OCI-LY1 (cell line): ENCODE measurements around the gene PLEKHG3.

Experiments
- H2AFZ ChIP-seq: fragments of 200-600 bp; sonication (generic), shearing (Covaris generic); 2 replicates; pipeline ENCODE4 v1.6.0; 2014; ENCODE audit warnings: antibody characterized with exemption, mild to moderate bottlenecking, low read length
- H3F3A ChIP-seq: fragments of 200-600 bp; sonication (generic), shearing (Covaris generic); 2 replicates; pipeline ENCODE4 v1.6.0; 2014; ENCODE audit warnings: mild to moderate bottlenecking, antibody characterized with exemption, low read length, moderate library complexity; ENCODE audit not compliant: insufficient read depth
- H3K27ac ChIP-seq: fragments of 200-600 bp; sonication (generic); 2 replicates; pipeline ENCODE4 v1.5.1; 2014; ENCODE audit warnings: low read length, mixed run types, mild to moderate bottlenecking, low read depth; ENCODE audit not compliant: poor library complexity, severe bottlenecking
- H3K27me3 ChIP-seq: fragments of 200-600 bp; sonication (generic); 2 replicates; pipeline ENCODE4 v1.6.0; 2014; ENCODE audit warnings: antibody characterized with exemption, mild to moderate bottlenecking, low read length, moderate library complexity; ENCODE audit not compliant: insufficient read depth
- H3K36me3 ChIP-seq: fragments of 200-600 bp; sonication (generic); 2 replicates; pipeline ENCODE4 v1.6.1; 2014; ENCODE audit warnings: mild to moderate bottlenecking, antibody characterized with exemption, low read length, moderate library complexity, mixed read lengths; ENCODE audit not compliant: insufficient read depth
- H3K4me1 ChIP-seq: fragments of 200-600 bp; sonication (generic); 2 replicates; pipeline ENCODE4 v1.5.1; 2014; ENCODE audit warnings: mild to moderate bottlenecking, low read length, moderate library complexity; ENCODE audit not compliant: insufficient read depth, severe bottlenecking
- H3K4me2 ChIP-seq: fragments of 200-600 bp; sonication (generic), shearing (Covaris generic); 2 replicates; pipeline ENCODE4 v1.6.1; 2014; ENCODE audit warnings: low read length
- H3K4me3 ChIP-seq: fragments of 200-600 bp; sonication (generic); 2 replicates; pipeline ENCODE4 v1.5.1; 2014; ENCODE audit warnings: low read length, low read depth, mild to moderate bottlenecking, mixed read lengths; ENCODE audit not compliant: poor library complexity, severe bottlenecking
- H3K79me2 ChIP-seq: fragments of 200-600 bp; shearing (Covaris generic); 2 replicates; pipeline ENCODE4 v1.6.1; 2016; ENCODE audit warnings: mixed run types, low read length, mixed read lengths; ENCODE audit not compliant: insufficient read depth
- H3K9ac ChIP-seq: fragments of 200-600 bp; sonication (generic), shearing (Covaris generic); 2 replicates; pipeline ENCODE4 v1.6.1; 2014; ENCODE audit warnings: mild to moderate bottlenecking, low read length, mixed read lengths
- H3K9me2 ChIP-seq: fragments of 200-600 bp; sonication (generic), shearing (Covaris generic); 2 replicates; pipeline ENCODE4 v1.6.1; 2014; ENCODE audit warnings: low read depth, mild to moderate bottlenecking, low read length, mixed read lengths
- H3K9me3 ChIP-seq: fragments of 200-600 bp; shearing (Covaris generic); 2 replicates; pipeline ENCODE4 v1.6.1; 2014; ENCODE audit warnings: low read length, mixed read lengths
- H4K20me1 ChIP-seq: fragments of 200-600 bp; sonication (generic), shearing (Covaris generic); 2 replicates; pipeline ENCODE4 v1.6.0; 2016; ENCODE audit warnings: mild to moderate bottlenecking, low read length; ENCODE audit not compliant: insufficient read depth
- EZH2 ChIP-seq: fragments of 200-600 bp; sonication (generic), shearing (Covaris generic); IDR thresholded peaks from 2 replicates; pipeline ENCODE4 v1.8.0; 2017; ENCODE audit warnings: borderline replicate concordance, mixed run types, mild to moderate bottlenecking, antibody characterized with exemption, low read length, moderate library complexity, mixed read lengths
- TF ChIP-seq, protein P1 (sequence below): fragments of 200-600 bp; sonication (generic), shearing (Covaris generic); IDR thresholded peaks from 2 replicates; pipeline ENCODE4 v1.5.1; 2017; ENCODE audit warnings: mild to moderate bottlenecking, antibody characterized with exemption, low read length, moderate library complexity, mixed read lengths

PLEKHG3 gene

DNA sequence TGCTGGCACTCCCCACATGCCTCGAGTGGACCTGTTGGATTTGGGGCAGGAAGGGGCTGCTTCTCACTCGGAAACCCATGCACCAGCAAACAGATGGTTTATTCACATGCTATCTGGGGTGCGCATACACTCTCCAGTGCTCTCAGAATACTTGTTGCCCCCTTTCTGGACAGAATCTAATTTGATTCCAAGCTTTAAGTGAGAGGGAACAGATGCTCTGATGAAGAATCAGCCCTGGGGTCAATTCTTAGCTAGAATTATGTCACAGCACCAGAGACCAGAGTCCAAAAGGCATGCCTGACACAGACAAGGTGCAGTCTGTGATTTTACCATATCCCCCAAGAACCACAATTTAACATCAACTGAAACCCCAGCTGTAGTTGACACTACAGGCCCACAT lies 91.7 kb downstream of the PLEKHG3 start:
- Histone ChIP-seq H3K4me1 (no peaks in the 10 kb centered on the region), H3K36me3 (no peaks in the 10 kb centered on the region), H3K27me3 (no peaks in the 10 kb centered on the region), H3K79me2 (no peaks in the 10 kb centered on the region), H3K4me2 (no peak overlapping the region), H2AFZ (no peak overlapping the region), H3K27ac (no peak overlapping the region), H4K20me1 (no peaks in the 10 kb centered on the region), H3K9ac (no peak overlapping the region), H3K9me3 (no peaks in the 10 kb centered on the region), H3K4me3 (no peak overlapping the region), H3F3A (no peaks in the 10 kb centered on the region), H3K9me2 (no peaks in the 10 kb centered on the region)
- no peak for TF ChIP-seq EZH2
- TF ChIP-seq, protein P1, sequence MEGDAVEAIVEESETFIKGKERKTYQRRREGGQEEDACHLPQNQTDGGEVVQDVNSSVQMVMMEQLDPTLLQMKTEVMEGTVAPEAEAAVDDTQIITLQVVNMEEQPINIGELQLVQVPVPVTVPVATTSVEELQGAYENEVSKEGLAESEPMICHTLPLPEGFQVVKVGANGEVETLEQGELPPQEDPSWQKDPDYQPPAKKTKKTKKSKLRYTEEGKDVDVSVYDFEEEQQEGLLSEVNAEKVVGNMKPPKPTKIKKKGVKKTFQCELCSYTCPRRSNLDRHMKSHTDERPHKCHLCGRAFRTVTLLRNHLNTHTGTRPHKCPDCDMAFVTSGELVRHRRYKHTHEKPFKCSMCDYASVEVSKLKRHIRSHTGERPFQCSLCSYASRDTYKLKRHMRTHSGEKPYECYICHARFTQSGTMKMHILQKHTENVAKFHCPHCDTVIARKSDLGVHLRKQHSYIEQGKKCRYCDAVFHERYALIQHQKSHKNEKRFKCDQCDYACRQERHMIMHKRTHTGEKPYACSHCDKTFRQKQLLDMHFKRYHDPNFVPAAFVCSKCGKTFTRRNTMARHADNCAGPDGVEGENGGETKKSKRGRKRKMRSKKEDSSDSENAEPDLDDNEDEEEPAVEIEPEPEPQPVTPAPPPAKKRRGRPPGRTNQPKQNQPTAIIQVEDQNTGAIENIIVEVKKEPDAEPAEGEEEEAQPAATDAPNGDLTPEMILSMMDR = no peak

DNA sequence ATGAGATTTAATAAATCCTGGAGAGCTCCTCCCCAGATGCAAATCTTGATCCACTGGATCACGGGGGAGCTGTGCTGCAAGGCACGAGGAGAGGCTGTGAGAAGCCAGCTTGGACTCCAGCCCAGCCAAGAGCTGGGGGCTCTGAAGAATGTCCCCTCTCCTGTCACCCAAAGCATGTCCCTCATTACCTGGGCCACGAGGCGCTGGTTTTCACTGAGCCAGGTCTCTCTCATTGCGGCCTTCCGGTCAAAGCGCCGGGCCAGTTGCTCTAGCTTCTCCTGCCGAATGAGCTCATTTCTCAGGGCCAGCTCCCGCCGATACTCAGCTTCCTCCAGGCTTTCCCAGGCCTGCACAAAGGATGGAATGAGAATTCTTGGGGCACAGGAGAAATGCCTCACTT lies 92.1 kb downstream of the PLEKHG3 start:
- H3K27me3 ChIP-seq = no peaks in the 10 kb centered on the region
- no peaks in the 10 kb centered on the region for H3F3A ChIP-seq
- H3K4me2 ChIP-seq = no peak overlapping the region
- H3K27ac ChIP-seq = no peak overlapping the region
- no peaks in the 10 kb centered on the region for H4K20me1 ChIP-seq
- H3K79me2 ChIP-seq = no peaks in the 10 kb centered on the region
- H3K36me3 ChIP-seq = no peaks in the 10 kb centered on the region
- no peak overlapping the region for H3K9ac ChIP-seq
- H3K4me3 ChIP-seq = no peak overlapping the region
- no peak for TF ChIP-seq EZH2
- TF ChIP-seq, protein P1 = no peak
- no peak overlapping the region for H2AFZ ChIP-seq
- H3K9me3 ChIP-seq = no peaks in the 10 kb centered on the region
- no peaks in the 10 kb centered on the region for H3K9me2 ChIP-seq
- no peaks in the 10 kb centered on the region for H3K4me1 ChIP-seq

DNA sequence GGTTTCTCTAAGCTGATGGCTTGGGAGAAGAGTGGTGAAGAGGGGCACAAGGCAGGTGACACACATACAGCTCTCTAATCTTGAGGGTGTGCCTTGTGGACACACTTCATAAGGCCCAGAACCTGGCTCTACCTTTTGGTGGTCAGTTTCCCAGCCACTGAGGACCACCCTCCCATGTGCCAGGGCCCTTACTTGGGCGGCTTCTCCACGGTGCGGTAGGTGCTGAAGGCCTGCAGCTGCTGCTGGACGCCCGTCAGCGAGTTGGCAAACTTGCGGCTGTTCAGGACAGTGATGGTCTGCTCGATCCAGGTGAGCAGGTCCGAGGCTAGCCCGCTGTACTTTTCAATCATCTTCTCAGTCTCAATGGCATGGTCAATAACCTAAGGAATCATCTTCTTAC lies 95.3 kb downstream of the PLEKHG3 start:
- no peaks in the 10 kb centered on the region for H3K4me1 ChIP-seq
- H3K9me3 ChIP-seq = no peaks in the 10 kb centered on the region
- no peaks in the 10 kb centered on the region for H4K20me1 ChIP-seq
- no peaks in the 10 kb centered on the region for H3K27me3 ChIP-seq
- no peak overlapping the region for H3K4me3 ChIP-seq
- no peak overlapping the region for H2AFZ ChIP-seq
- H3F3A ChIP-seq = no peaks in the 10 kb centered on the region
- TF ChIP-seq, protein P1 = no peak
- TF ChIP-seq EZH2 = no peak
- no peaks in the 10 kb centered on the region for H3K9me2 ChIP-seq
- no peak overlapping the region for H3K27ac ChIP-seq
- H3K36me3 ChIP-seq = no peaks in the 10 kb centered on the region
- H3K79me2 ChIP-seq = no peaks in the 10 kb centered on the region
- no peak overlapping the region for H3K9ac ChIP-seq
- H3K4me2 ChIP-seq = no peak overlapping the region
